Measurements from ENCODE around the gene IL10RA.
"Not testable (repeated sequence)": the region's sequence is repeated elsewhere in the genome, so short reads cannot be mapped to it uniquely, and the experiment has no call there.

IL10RA gene

GRCh38 chr11:118005224-118006152 is 19.3 kb downstream of the IL10RA start:
- no peak for DNase-seq

- no peak for DNase-seq
These were observed 19.9 kb downstream of the IL10RA start for GRCh38 chr11:118006153-118006534.

GRCh38 chr11:118007040-118007439 is 20.8 kb downstream of the IL10RA start:
- no peak for DNase-seq

- not testable (repeated sequence) for DNase-seq
These were observed 21.5 kb downstream of the IL10RA start for GRCh38 chr11:118007563-118008270.

GRCh38 chr11:118008271-118008911 is 22.2 kb downstream of the IL10RA start:
- no peak for DNase-seq

GRCh38 chr11:118009864-118010737 is 23.9 kb downstream of the IL10RA start:
- DNase-seq = no peak

GRCh38 chr11:118010738-118011461 is 24.7 kb downstream of the IL10RA start:
- DNase-seq = peak in 16 of 51 donors; percentile 18 to 61 (median 30)

GRCh38 chr11:118012083-118012669 is 26.0 kb downstream of the IL10RA start:
- peak in 1 of 51 donors; percentile 24 for DNase-seq

GRCh38 chr11:118014022-118014421 is 27.8 kb downstream of the IL10RA start:
- DNase-seq = no peak

- DNase-seq = no peak
These were observed 29.2 kb downstream of the IL10RA start for GRCh38 chr11:118015385-118015841.

GRCh38 chr11:118016104-118016503 is 29.9 kb downstream of the IL10RA start:
- no peak for DNase-seq

- DNase-seq = no peak
These were observed 30.9 kb downstream of the IL10RA start for GRCh38 chr11:118017111-118017510.

- DNase-seq = no peak
These were observed 31.6 kb downstream of the IL10RA start for GRCh38 chr11:118017631-118018315.

- DNase-seq = no peak
These were observed 32.2 kb downstream of the IL10RA start for GRCh38 chr11:118018401-118018800.

- DNase-seq = no peak
These were observed 35.0 kb downstream of the IL10RA start for GRCh38 chr11:118021146-118021545.

- DNase-seq = no peak
These were observed 41.5 kb downstream of the IL10RA start for GRCh38 chr11:118027694-118028093.

GRCh38 chr11:118028626-118029025 is 42.4 kb downstream of the IL10RA start:
- no peak for DNase-seq

- no peak for DNase-seq
These were observed 47.2 kb downstream of the IL10RA start for GRCh38 chr11:118033443-118033842.

- DNase-seq = no peak
These were observed 55.9 kb downstream of the IL10RA start for GRCh38 chr11:118042141-118042540.
